Measurements from ENCODE around the gene PROSER1. TPM values are rescaled to one million over a fixed set of nuclear protein-coding genes. Genes with fewer than 3 reads are reported as not detected.
"Not testable (repeated sequence)": the region's sequence is repeated elsewhere in the genome, so short reads cannot be mapped to it uniquely, and the experiment has no call there.

Gene PROSER1
- total RNA-seq, 4 donors from 2014 or later = 8.8 to 17.5 (median 14.9) TPM

DNA sequence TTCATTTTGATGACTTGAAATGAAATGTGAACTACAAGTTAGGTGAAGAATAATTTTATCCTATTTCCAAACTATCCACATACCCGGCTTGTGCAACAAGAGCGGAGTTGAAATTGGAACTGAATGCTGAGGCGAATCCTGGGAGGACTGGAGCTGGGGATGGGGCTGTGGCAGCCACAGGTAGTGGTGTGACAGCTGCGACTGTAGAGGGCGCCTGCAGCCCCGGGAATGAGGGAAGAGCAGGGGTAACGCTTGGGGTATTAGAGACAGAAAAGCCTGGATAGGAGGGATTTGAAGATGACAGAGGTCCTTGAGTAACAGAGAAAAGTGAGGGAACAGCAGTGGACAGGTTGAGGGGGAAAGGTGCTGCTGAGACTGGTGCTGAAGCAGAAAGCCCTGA is 25.3 kb downstream of the PROSER1 start:
- intact Hi-C loops (cut with DNase I) = no loop called here
- no peak for TF ChIP-seq POLR2A (IDR thresholded peaks at IDR 0.05)
- TF ChIP-seq CTCF (IDR thresholded peaks at IDR 0.05) = no peak
- H3K4me3 ChIP-seq = no peak overlapping the region
- WGBS, 2 donors = 81% methylated on average over 7 of the region's 7 CpGs
- H3K36me3 ChIP-seq = peaks cover 17 to 86% (median 23%) of the 10 kb centered on the region in 3 donors
- no peaks in the 10 kb centered on the region for H3K9me3 ChIP-seq
- H3K4me1 ChIP-seq = no peaks in the 10 kb centered on the region
- H3K27me3 ChIP-seq = no peaks in the 10 kb centered on the region
- H3K27ac ChIP-seq = no peak overlapping the region
- no peak for DNase-seq

DNA sequence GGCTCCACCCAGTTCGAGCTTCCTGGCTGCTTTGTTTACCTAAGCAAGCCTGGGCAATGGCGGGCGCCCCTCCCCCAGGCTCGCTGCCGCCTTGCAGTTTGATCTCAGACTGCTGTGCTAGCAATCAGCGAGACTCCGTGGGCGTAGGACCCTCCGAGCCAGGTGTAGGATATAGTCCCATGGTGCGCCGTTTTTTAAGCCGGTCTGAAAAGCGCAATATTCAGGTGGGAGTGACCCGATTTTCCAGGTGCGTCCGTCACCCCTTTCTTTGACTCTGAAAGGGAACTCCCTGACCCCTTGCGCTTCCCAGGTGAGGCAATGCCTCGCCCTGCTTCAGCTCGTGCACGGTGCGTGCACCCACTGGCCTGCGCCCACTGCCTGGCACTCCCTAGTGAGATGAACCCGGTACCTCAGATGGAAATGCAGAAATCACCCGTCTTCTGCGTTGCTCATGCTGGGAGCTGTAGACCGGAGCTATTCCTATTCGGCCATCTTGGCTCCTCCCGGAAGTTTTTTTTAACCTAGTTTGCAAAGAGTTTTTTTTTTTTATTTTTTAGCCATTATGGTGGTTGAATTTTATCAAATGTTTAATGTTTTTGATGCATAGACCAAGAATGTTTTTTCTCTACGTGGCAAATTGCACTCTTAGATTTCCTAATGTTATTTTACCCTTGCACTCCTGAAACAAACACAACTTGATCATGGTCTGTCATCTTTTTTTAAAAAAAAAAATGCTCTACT is 31.3 kb downstream of the PROSER1 start:
- Histone ChIP-seq H3K4me3 (peak overlapping the region; percentile 20 to 45 (median 38)), H3K27ac (peak overlapping the region in 2 of 4 donors; percentile 30 to 46), H3K36me3 (peaks cover 0 to 26% (median 7%) of the 10 kb centered on the region in 3 donors)
- H3K27me3 ChIP-seq; H3K9me3 ChIP-seq; DNase-seq; H3K4me1 ChIP-seq; intact Hi-C loops (cut with DNase I): not testable (repeated sequence)
- WGBS, 2 donors = 57 to 74% methylated on average over 15 to 16 of the region's 29 CpGs

DNA sequence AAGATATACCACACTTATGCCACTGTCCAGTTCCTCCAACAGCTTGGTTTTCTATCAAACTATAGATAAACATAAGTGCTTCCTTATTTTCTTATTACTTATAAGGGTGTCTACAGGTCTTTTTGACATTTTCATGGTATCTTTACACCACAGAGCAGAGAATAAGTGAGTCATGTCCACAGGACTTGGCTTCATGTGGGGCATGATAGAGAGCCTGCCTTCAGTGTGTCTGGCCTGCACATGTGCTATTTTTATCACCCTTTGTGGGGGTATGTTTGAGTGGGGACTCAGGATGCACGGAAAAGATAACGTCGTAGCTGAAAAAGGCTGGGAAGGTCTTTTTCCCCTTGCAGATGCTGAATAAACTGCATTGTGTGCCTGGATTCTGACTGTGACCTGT is 39.1 kb downstream of the PROSER1 start:
- Histone ChIP-seq H3K27me3 (no peaks in the 10 kb centered on the region), H3K27ac (no peak overlapping the region)
- 84 to 96% methylated on average over 3 of the region's 3 CpGs for WGBS, 2 donors

DNA sequence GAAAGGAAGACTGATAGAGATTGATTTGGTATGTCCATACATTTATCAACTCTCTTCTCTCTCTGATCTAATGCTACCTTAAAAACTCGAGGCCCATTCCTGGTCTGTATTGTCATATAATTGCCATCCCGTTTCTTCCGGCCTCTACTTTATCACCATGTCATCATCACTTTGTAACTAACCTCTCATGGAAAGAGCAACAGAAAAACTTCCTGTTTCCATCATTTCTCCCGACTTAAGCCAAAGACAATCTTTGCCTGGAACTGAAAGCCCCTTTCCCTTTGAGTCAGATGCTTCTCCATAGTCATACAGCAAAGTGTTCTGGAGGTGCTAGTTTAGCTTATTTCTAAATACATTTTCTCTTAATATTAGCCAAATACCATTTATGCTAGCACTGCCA is 44.5 kb downstream of the PROSER1 start:
- no peak overlapping the region for H3K4me3 ChIP-seq
- no peaks in the 10 kb centered on the region for H3K4me1 ChIP-seq
- no peak overlapping the region for H3K27ac ChIP-seq
- intact Hi-C loops (cut with DNase I) = no loop called here
- no peak for DNase-seq
- TF ChIP-seq POLR2A (IDR thresholded peaks at IDR 0.05) (no peak), CTCF (IDR thresholded peaks at IDR 0.05) (no peak)
- H3K36me3 ChIP-seq = no peaks in the 10 kb centered on the region
- no peaks in the 10 kb centered on the region for H3K27me3 ChIP-seq
- 52 to 61% methylated on average over 4 of the region's 4 CpGs for WGBS, 2 donors
- H3K9me3 ChIP-seq = no peaks in the 10 kb centered on the region

More for the DNA sequence above, 39.1 kb downstream of the PROSER1 start:
- Histone ChIP-seq H3K36me3 (no peaks in the 10 kb centered on the region), H3K4me3 (no peak overlapping the region), H3K9me3 (no peaks in the 10 kb centered on the region), H3K4me1 (no peaks in the 10 kb centered on the region)
- DNase-seq = no peak
- TF ChIP-seq POLR2A (IDR thresholded peaks at IDR 0.05) (no peak), CTCF (IDR thresholded peaks at IDR 0.05) (no peak)
- intact Hi-C loops (cut with DNase I) = no loop called here

GRCh38 chr13:38990693-38991092 is 47.2 kb downstream of the PROSER1 start, which contains the start of gene STOML3:
STOML3 (minus strand) TSS chr13:38990831; CDS start chr13:38990721, 110 bp downstream.
- no peak for DNase-seq
- H3K4me3 ChIP-seq = no peak within 1 kb of the TSS
- H3K36me3 ChIP-seq = no peaks in the 10 kb centered on the region
- H3K4me1 ChIP-seq = no peaks in the 10 kb centered on the region
- H3K27me3 ChIP-seq = no peaks in the 10 kb centered on the region
- intact Hi-C loops (cut with DNase I) = no loop called here
- no peak within 1 kb of the TSS for H3K27ac ChIP-seq
- H3K9me3 ChIP-seq = no peaks in the 10 kb centered on the region
- TF ChIP-seq POLR2A (IDR thresholded peaks at IDR 0.05) = no peak
- TF ChIP-seq CTCF (IDR thresholded peaks at IDR 0.05) = no peak
